Adrenal gland (tissue), 19 donors: Measurements from ENCODE around the gene UCHL1. TPM values are rescaled to one million over a fixed set of nuclear protein-coding genes. Genes with fewer than 3 reads are reported as not detected.

Experiments used
- DNase-seq, 7 donors: peaks; one replicate each; pipeline ENCODE4 v3.0.0-alpha.2; 2019 to 2020
- H3K27ac ChIP-seq, 5 donors: fragments of 200-600 bp; sonication (generic) in 4 of 5; 1 replicate in 3 of 5; 2 replicates in 2 of 5; pipeline versions ENCODE4 v1.5.1 to v1.8.0; 2016 to 2020; ENCODE audit warnings: mild to moderate bottlenecking in 1 of 5
- H3K27me3 ChIP-seq: fragments of 200-600 bp; 2 replicates; pipeline ENCODE4 v1.8.0; 2021
- H3K36me3 ChIP-seq, 2 donors: fragments of 200-600 bp; replicated peaks in 1 of 2; 1 replicate in 1 of 2; 2 replicates in 1 of 2; pipeline versions ENCODE4 v1.5.1 to v1.8.0; 2018 to 2022
- H3K4me1 ChIP-seq, 2 donors: fragments of 200-600 bp; replicated peaks in 1 of 2; 1 replicate in 1 of 2; 2 replicates in 1 of 2; pipeline versions ENCODE4 v1.5.1 to v1.8.0; 2018 to 2021
- H3K4me3 ChIP-seq, 4 donors: fragments of 200-600 bp; sonication (generic) in 3 of 4; one replicate each; pipeline ENCODE4 v1.5.1; 2016 to 2018
- H3K9me3 ChIP-seq, 3 donors: fragments of 200-600 bp; sonication (generic) in 1 of 3; replicated peaks in 1 of 3; 1 replicate in 2 of 3; 2 replicates in 1 of 3; pipeline versions ENCODE4 v1.5.1 to v1.8.0; 2016 to 2021
- POLR2A ChIP-seq, 2 donors: fragments of 450-650 bp; IDR thresholded peaks; one replicate each; pipeline ENCODE4 v1.6.1; 2017; ENCODE audit warnings: antibody characterized with exemption in 2 of 2, mild to moderate bottlenecking in 2 of 2, moderate library complexity in 1 of 2
- WGBS, 4 donors: extraction: QIAGEN DNeasy Blood & Tissue Kit in 2 of 4; methylation state at CpG; one replicate each; pipeline versions ENCODE4 v1.1.5 to v1.1.7; 2013 to 2017; 5-methylcytosine and 5-hydroxymethylcytosine counted together
- intact Hi-C, 2 donors: fragments of 100-400 bp; cut with DNase I; formaldehyde crosslinking; loops; one replicate each; pipeline versions ENCODE4 v1.14.1 to v1.15.0; 2022 to 2023
- long read RNA-seq, 10 donors: library from polyadenylated mRNA in 3 of 10; unstranded in 2 of 10; stranded (forward) in 1 of 10; transcript quantifications; one replicate each; pipeline ENCODE4 v2.0.0 and lab custom pipeline, GENCODE V29; 2021 to 2026
- polyA plus RNA-seq, 3 donors: library from polyadenylated mRNA; stranded (reverse); fragments of 200-250 nt in 2 of 3; fragments of 350-450 nt in 1 of 3; fragmentation: Illumina TruSeq in 1 of 3; extraction: RNeasy Lipid Tissue Mini Kit (QIAGEN cat#74804) in 1 of 3; gene quantifications; one replicate each; pipeline ENCODE4 v1.2.3, GENCODE V29; 2013 to 2014
- total RNA-seq, 9 donors: library from RNA; depleted of rRNA in 4 of 9; stranded (reverse); fragments of >200 nt in 4 of 9; fragments of 120-200 nt in 1 of 9; fragmentation: NEBNext Ultra II Directional in 1 of 9; extraction: Animal tissue kit (Norgen Biotek cat#: 25700) in 1 of 9; gene quantifications; one replicate each; pipeline versions ENCODE4 v1.1.0 to v1.2.4, GENCODE V29; 2013 to 2023
- TF ChIP-seq, protein P1 (sequence below), 6 experiments: fragments of 450-650 bp in 4 of 6; fragments of 200-600 bp in 2 of 6; sonication (generic) in 1 of 6; IDR thresholded peaks; 1 replicate in 5 of 6; 2 replicates in 1 of 6; pipeline versions ENCODE4 v1.5.1 to v1.8.0; 2016 to 2021; ENCODE audit warnings: antibody characterized with exemption in 6 of 6, mild to moderate bottlenecking in 2 of 6, moderate library complexity in 1 of 6
- donor health status: healthy with polysubstance abuse.
- donor health status: Bipolar disorder and iron deficiency.
- donor health status: DM: yes; HTN: yes; CAD: no.
- donor health status: DM: no; HTN: no; CAD: no.
- donor health status: DM: no; HTN: no; CAD: no.
- donor health status: DM: yes; HTN: yes; CAD: no.

Gene UCHL1
- total RNA-seq (1,000 to 10,000 TPM in 1 of 9 donors, 100 to 1,000 TPM in 1, 10 to 100 TPM in 7; 12.1 to 1,275 (median 65.1) TPM), polyA plus RNA-seq (100 to 1,000 TPM in 2 of 3 donors, 10 to 100 TPM in 1; 87.6 to 175 (median 145) TPM)
- long read RNA-seq, donor 1, transcript UCHL1-211 (6 exons, 862 nt), result minor isoform, 15 of 921 reads
- long read RNA-seq, donor 1, transcript UCHL1-209 (8 exons, 1,119 nt), result major isoform, 527 of 921 reads
- long read RNA-seq, donor 1, transcript UCHL1-202 (8 exons, 1,578 nt), result minor isoform, 14 of 921 reads
- long read RNA-seq, donor 1, partial matches to known transcripts, result 319 of 921 reads
- long read RNA-seq, donor 1, other reads (novel, unspliced or antisense), result 46 of 921 reads
- long read RNA-seq, donor 2, transcript UCHL1-202 (8 exons, 1,578 nt), result minor isoform, 9 of 480 reads
- long read RNA-seq, donor 2, transcript UCHL1-209 (8 exons, 1,119 nt), result major isoform, 275 of 480 reads
- long read RNA-seq, donor 2, transcript UCHL1-211 (6 exons, 862 nt), result minor isoform, 14 of 480 reads
- long read RNA-seq, donor 2, partial matches to known transcripts, result 159 of 480 reads
- long read RNA-seq, donor 2, other reads (novel, unspliced or antisense), result 23 of 480 reads
- long read RNA-seq, donor 3, transcript UCHL1-211 (6 exons, 862 nt), result minor isoform, 11 of 584 reads
- long read RNA-seq, donor 3, transcript UCHL1-202 (8 exons, 1,578 nt), result minor isoform, 5 of 584 reads
- long read RNA-seq, donor 3, transcript UCHL1-209 (8 exons, 1,119 nt), result major isoform, 394 of 584 reads
- long read RNA-seq, donor 3, partial matches to known transcripts, result 152 of 584 reads
- long read RNA-seq, donor 3, other reads (novel, unspliced or antisense), result 21 of 584 reads
- long read RNA-seq, donor 4, transcript UCHL1-209 (8 exons, 1,119 nt), result major isoform, 9 of 14 reads
- long read RNA-seq, donor 4, partial matches to known transcripts, result 5 of 14 reads
- long read RNA-seq, donor 4, other reads (novel, unspliced or antisense), result 0 of 14 reads
- long read RNA-seq, donor 5, transcript UCHL1-209 (8 exons, 1,119 nt), result major isoform, 11 of 14 reads
- long read RNA-seq, donor 5, partial matches to known transcripts, result 1 of 14 reads
- long read RNA-seq, donor 5, other reads (novel, unspliced or antisense), result 1 of 14 reads
- long read RNA-seq, donor 6, transcript UCHL1-209 (8 exons, 1,119 nt), result major isoform, 79 of 89 reads
- long read RNA-seq, donor 6, partial matches to known transcripts, result 3 of 89 reads
- long read RNA-seq, donor 6, other reads (novel, unspliced or antisense), result 7 of 89 reads
- long read RNA-seq, donor 7, transcript UCHL1-211 (6 exons, 862 nt), result minor isoform, 9 of 348 reads
- long read RNA-seq, donor 7, transcript UCHL1-209 (8 exons, 1,119 nt), result major isoform, 204 of 348 reads
- long read RNA-seq, donor 7, partial matches to known transcripts, result 120 of 348 reads
- long read RNA-seq, donor 7, other reads (novel, unspliced or antisense), result 10 of 348 reads
- long read RNA-seq, donor 8, transcript UCHL1-211 (6 exons, 862 nt), result minor isoform, 10 of 860 reads
- long read RNA-seq, donor 8, transcript UCHL1-209 (8 exons, 1,119 nt), result major isoform, 459 of 860 reads
- long read RNA-seq, donor 8, transcript UCHL1-202 (8 exons, 1,578 nt), result minor isoform, 9 of 860 reads
- long read RNA-seq, donor 8, partial matches to known transcripts, result 333 of 860 reads
- long read RNA-seq, donor 8, other reads (novel, unspliced or antisense), result 49 of 860 reads
- long read RNA-seq, donor 9, transcript UCHL1-209 (8 exons, 1,119 nt), result major isoform, 250 of 350 reads
- long read RNA-seq, donor 9, transcript UCHL1-211 (6 exons, 862 nt), result minor isoform, 18 of 350 reads
- long read RNA-seq, donor 9, partial matches to known transcripts, result 68 of 350 reads
- long read RNA-seq, donor 9, other reads (novel, unspliced or antisense), result 10 of 350 reads
- long read RNA-seq, donor 10, transcript UCHL1-209 (8 exons, 1,119 nt), result major isoform, 59 of 204 reads
- long read RNA-seq, donor 10, transcript UCHL1-211 (6 exons, 862 nt), result minor isoform, 5 of 204 reads
- long read RNA-seq, donor 10, partial matches to known transcripts, result 112 of 204 reads
- long read RNA-seq, donor 10, other reads (novel, unspliced or antisense), result 27 of 204 reads

- peak in 6 of 7 donors; percentile 8 to 90 (median 32) for DNase-seq
Observed at GRCh38 chr4:41256740-41257256, at the start of gene UCHL1. Gene UCHL1, plus strand, starts transcription at chr4:41256928. Its CDS starts 49 bp downstream, at chr4:41256977.

DNA sequence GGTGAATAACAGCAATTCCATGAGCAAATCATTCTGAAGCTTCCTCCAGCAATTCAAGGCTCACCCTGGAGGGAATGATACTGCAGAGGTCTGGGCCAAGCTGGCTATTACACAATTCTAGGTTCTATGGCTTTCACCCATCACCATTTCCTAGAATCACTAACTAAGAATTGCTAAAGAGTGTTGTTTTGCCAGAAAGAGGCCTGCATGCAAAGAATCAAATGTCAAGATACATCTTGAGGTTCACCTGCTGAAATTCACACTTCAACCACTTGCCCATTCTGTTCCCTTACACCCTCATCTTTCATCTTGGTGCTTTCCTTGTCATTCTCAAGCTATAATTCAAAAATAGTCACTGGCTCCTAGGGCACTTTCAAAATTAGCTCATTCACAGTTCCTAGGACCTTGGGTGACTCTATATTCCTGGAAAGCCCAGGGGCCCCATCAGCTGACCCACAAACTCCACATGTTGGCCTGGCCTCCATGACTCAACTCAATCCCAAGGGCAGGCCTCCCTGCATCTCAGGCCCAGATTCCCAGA, 49.4 kb upstream of the UCHL1 start:
- peak in 4 of 7 donors; percentile 42 to 57 (median 47) for DNase-seq
- Histone ChIP-seq H3K27ac (no peak overlapping the region), H3K4me3 (no peak overlapping the region), H3K9me3 (no peaks in the 10 kb centered on the region), H3K36me3 (no peaks in the 10 kb centered on the region), H3K27me3 (no peaks in the 10 kb centered on the region), H3K4me1 (peaks cover 0 to 33% of the 10 kb centered on the region in 2 donors)
- TF ChIP-seq POLR2A (IDR thresholded peaks at IDR 0.05), result no peak
- TF ChIP-seq, protein P1, sequence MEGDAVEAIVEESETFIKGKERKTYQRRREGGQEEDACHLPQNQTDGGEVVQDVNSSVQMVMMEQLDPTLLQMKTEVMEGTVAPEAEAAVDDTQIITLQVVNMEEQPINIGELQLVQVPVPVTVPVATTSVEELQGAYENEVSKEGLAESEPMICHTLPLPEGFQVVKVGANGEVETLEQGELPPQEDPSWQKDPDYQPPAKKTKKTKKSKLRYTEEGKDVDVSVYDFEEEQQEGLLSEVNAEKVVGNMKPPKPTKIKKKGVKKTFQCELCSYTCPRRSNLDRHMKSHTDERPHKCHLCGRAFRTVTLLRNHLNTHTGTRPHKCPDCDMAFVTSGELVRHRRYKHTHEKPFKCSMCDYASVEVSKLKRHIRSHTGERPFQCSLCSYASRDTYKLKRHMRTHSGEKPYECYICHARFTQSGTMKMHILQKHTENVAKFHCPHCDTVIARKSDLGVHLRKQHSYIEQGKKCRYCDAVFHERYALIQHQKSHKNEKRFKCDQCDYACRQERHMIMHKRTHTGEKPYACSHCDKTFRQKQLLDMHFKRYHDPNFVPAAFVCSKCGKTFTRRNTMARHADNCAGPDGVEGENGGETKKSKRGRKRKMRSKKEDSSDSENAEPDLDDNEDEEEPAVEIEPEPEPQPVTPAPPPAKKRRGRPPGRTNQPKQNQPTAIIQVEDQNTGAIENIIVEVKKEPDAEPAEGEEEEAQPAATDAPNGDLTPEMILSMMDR (IDR thresholded peaks at IDR 0.05), result no peak
- intact Hi-C loops, result no loop called here

More at GRCh38 chr4:41256740-41257256, at the start of gene UCHL1:
- Histone ChIP-seq H3K4me3 (peak within 1 kb of the TSS in 2 of 4 donors; percentile 18 to 69), H3K36me3 (no peaks in the 10 kb centered on the region), H3K27me3 (peaks cover 3% of the 10 kb centered on the region), H3K4me1 (peaks cover 12 to 14% of the 10 kb centered on the region in 2 donors), H3K9me3 (no peaks in the 10 kb centered on the region), H3K27ac (peak within 1 kb of the TSS in 1 of 5 donors; percentile 40)
- 3 to 5% (median 3%) methylated on average over 28 to 55 of the region's 55 CpGs for WGBS, 4 donors
- TF ChIP-seq POLR2A (IDR thresholded peaks at IDR 0.05), result peak in 1 of 2 donors; percentile 63
- TF ChIP-seq, protein P1 (IDR thresholded peaks at IDR 0.05), result no peak
- intact Hi-C loops, result no loop called here

GRCh38 chr4:41209187-41209586, 47.5 kb upstream of the UCHL1 start:
- TF ChIP-seq, protein P1 (IDR thresholded peaks at IDR 0.05), result no peak
- no peak for TF ChIP-seq POLR2A (IDR thresholded peaks at IDR 0.05)
- Histone ChIP-seq H3K9me3 (no peaks in the 10 kb centered on the region), H3K27ac (no peak overlapping the region), H3K27me3 (no peaks in the 10 kb centered on the region), H3K36me3 (no peaks in the 10 kb centered on the region), H3K4me1 (peaks cover 4 to 27% of the 10 kb centered on the region in 2 donors), H3K4me3 (no peak overlapping the region)
- 66 to 86% (median 79%) methylated on average over 5 of the region's 5 CpGs for WGBS, 4 donors
- DNase-seq, result no peak
- intact Hi-C loops, result no loop called here
